ENCODE measurements around the gene PDZD2. TPM values are rescaled to one million over a fixed set of nuclear protein-coding genes. Genes with fewer than 3 reads are reported as not detected.

Gene PDZD2
- total RNA-seq, 2 donors from 2014 or later, result not detected

GRCh38 chr5:31894141-31894540 lies 255.2 kb downstream of the PDZD2 start:
- Mint-ChIP-seq H3K27me3 (peaks cover 0 to 2% of the 10 kb centered on the region in 2 donors), H3K4me3 (no peak overlapping the region), H3K27ac (no peak overlapping the region), H3K9me3 (no peaks in the 10 kb centered on the region), H3K4me1 (ENCODE audit: low read depth in 2 of 2) (no peaks in the 10 kb centered on the region), H3K36me3 (no peaks in the 10 kb centered on the region)
- no peak for ATAC-seq
- DNase-seq (ENCODE audit: low spot score), result no peak

GRCh38 chr5:31895199-31895820 lies 256.4 kb downstream of the PDZD2 start:
- Mint-ChIP-seq H3K4me3 (no peak overlapping the region), H3K4me1 (ENCODE audit: low read depth in 2 of 2) (no peaks in the 10 kb centered on the region), H3K27ac (no peak overlapping the region), H3K27me3 (peaks cover 0 to 2% of the 10 kb centered on the region in 2 donors), H3K36me3 (no peaks in the 10 kb centered on the region), H3K9me3 (no peaks in the 10 kb centered on the region)
- DNase-seq (ENCODE audit: low spot score) (no peak), ATAC-seq (no peak)

- H3K4me3 Mint-ChIP-seq, result no peak overlapping the region
- H3K4me1 Mint-ChIP-seq (ENCODE audit: low read depth in 2 of 2), result peaks cover 5 to 7% of the 10 kb centered on the region in 2 donors
- no peak overlapping the region for H3K27ac Mint-ChIP-seq
- H3K27me3 Mint-ChIP-seq, result peaks cover 6 to 7% of the 10 kb centered on the region in 2 donors
- ATAC-seq (no peak), DNase-seq (ENCODE audit: low spot score) (no peak)
- H3K36me3 Mint-ChIP-seq, result peaks cover 5% of the 10 kb centered on the region
- H3K9me3 Mint-ChIP-seq, result peaks cover 3% of the 10 kb centered on the region
Observed at GRCh38 chr5:31898036-31898632, 259.2 kb downstream of the PDZD2 start.

GRCh38 chr5:31900296-31900865 lies 261.4 kb downstream of the PDZD2 start:
- H3K4me1 Mint-ChIP-seq (ENCODE audit: low read depth in 2 of 2), result peaks cover 5 to 7% of the 10 kb centered on the region in 2 donors
- peaks cover 3% of the 10 kb centered on the region for H3K9me3 Mint-ChIP-seq
- H3K27me3 Mint-ChIP-seq, result peaks cover 7 to 8% of the 10 kb centered on the region in 2 donors
- no peak overlapping the region for H3K4me3 Mint-ChIP-seq
- peaks cover 5% of the 10 kb centered on the region for H3K36me3 Mint-ChIP-seq
- H3K27ac Mint-ChIP-seq, result no peak overlapping the region
- ATAC-seq (no peak), DNase-seq (ENCODE audit: low spot score) (no peak)

GRCh38 chr5:31901807-31902530 lies 263.0 kb downstream of the PDZD2 start:
- H3K4me1 Mint-ChIP-seq (ENCODE audit: low read depth in 2 of 2), result peaks cover 5 to 7% of the 10 kb centered on the region in 2 donors
- H3K27me3 Mint-ChIP-seq, result peaks cover 7 to 9% of the 10 kb centered on the region in 2 donors
- DNase-seq (ENCODE audit: low spot score) (no peak), ATAC-seq (no peak)
- peaks cover 5% of the 10 kb centered on the region for H3K36me3 Mint-ChIP-seq
- H3K4me3 Mint-ChIP-seq, result no peak overlapping the region
- H3K9me3 Mint-ChIP-seq, result peaks cover 3% of the 10 kb centered on the region
- no peak overlapping the region for H3K27ac Mint-ChIP-seq

GRCh38 chr5:31908396-31908795 lies 269.5 kb downstream of the PDZD2 start:
- Mint-ChIP-seq H3K36me3 (no peaks in the 10 kb centered on the region), H3K9me3 (no peaks in the 10 kb centered on the region), H3K27me3 (peaks cover 0 to 3% of the 10 kb centered on the region in 2 donors), H3K4me1 (ENCODE audit: low read depth in 2 of 2) (no peaks in the 10 kb centered on the region), H3K27ac (no peak overlapping the region), H3K4me3 (no peak overlapping the region)
- peak in 1 of 2 donors; percentile 9 for ATAC-seq
- DNase-seq (ENCODE audit: low spot score), result no peak

GRCh38 chr5:31909073-31909472 lies 270.1 kb downstream of the PDZD2 start:
- H3K4me3 Mint-ChIP-seq, result no peak overlapping the region
- ATAC-seq, result no peak
- H3K27me3 Mint-ChIP-seq, result peaks cover 0 to 3% of the 10 kb centered on the region in 2 donors

GRCh38 chr5:31911291-31912265 lies 272.6 kb downstream of the PDZD2 start:
- Mint-ChIP-seq H3K4me1 (ENCODE audit: low read depth in 2 of 2) (no peaks in the 10 kb centered on the region), H3K27me3 (no peaks in the 10 kb centered on the region), H3K4me3 (no peak overlapping the region), H3K36me3 (no peaks in the 10 kb centered on the region), H3K9me3 (no peaks in the 10 kb centered on the region), H3K27ac (no peak overlapping the region)
- ATAC-seq (peak in 1 of 2 donors; percentile 21), DNase-seq (ENCODE audit: low spot score) (no peak)

More at GRCh38 chr5:31909073-31909472, 270.1 kb downstream of the PDZD2 start:
- no peaks in the 10 kb centered on the region for H3K9me3 Mint-ChIP-seq
- H3K27ac Mint-ChIP-seq, result no peak overlapping the region
- H3K4me1 Mint-ChIP-seq (ENCODE audit: low read depth in 2 of 2), result no peaks in the 10 kb centered on the region
- no peaks in the 10 kb centered on the region for H3K36me3 Mint-ChIP-seq
- DNase-seq (ENCODE audit: low spot score), result no peak

- H3K27me3 Mint-ChIP-seq, result no peaks in the 10 kb centered on the region
- H3K4me3 Mint-ChIP-seq, result no peak overlapping the region
- no peaks in the 10 kb centered on the region for H3K36me3 Mint-ChIP-seq
- no peak overlapping the region for H3K27ac Mint-ChIP-seq
- DNase-seq (ENCODE audit: low spot score) (no peak), ATAC-seq (no peak)
- H3K4me1 Mint-ChIP-seq (ENCODE audit: low read depth in 2 of 2), result no peaks in the 10 kb centered on the region
- H3K9me3 Mint-ChIP-seq, result no peaks in the 10 kb centered on the region
Observed at GRCh38 chr5:31913808-31914207, 274.9 kb downstream of the PDZD2 start.

GRCh38 chr5:31916327-31916726 lies 277.4 kb downstream of the PDZD2 start:
- H3K4me1 Mint-ChIP-seq (ENCODE audit: low read depth in 2 of 2), result no peaks in the 10 kb centered on the region
- H3K36me3 Mint-ChIP-seq, result no peaks in the 10 kb centered on the region
- H3K4me3 Mint-ChIP-seq, result no peak overlapping the region
- H3K27me3 Mint-ChIP-seq, result no peaks in the 10 kb centered on the region
- no peak overlapping the region for H3K27ac Mint-ChIP-seq
- no peaks in the 10 kb centered on the region for H3K9me3 Mint-ChIP-seq
- no peak for DNase-seq (ENCODE audit: low spot score)
- ATAC-seq, result no peak

- Mint-ChIP-seq H3K36me3 (no peaks in the 10 kb centered on the region), H3K4me1 (ENCODE audit: low read depth in 2 of 2) (no peaks in the 10 kb centered on the region), H3K27ac (no peak overlapping the region), H3K27me3 (peaks cover 0 to 7% of the 10 kb centered on the region in 2 donors), H3K9me3 (no peaks in the 10 kb centered on the region), H3K4me3 (no peak overlapping the region)
- ATAC-seq (no peak), DNase-seq (ENCODE audit: low spot score) (no peak)
Observed at GRCh38 chr5:31918739-31919138, 279.8 kb downstream of the PDZD2 start.

GRCh38 chr5:31921852-31922305 lies 282.9 kb downstream of the PDZD2 start:
- Mint-ChIP-seq H3K4me1 (ENCODE audit: low read depth in 2 of 2) (no peaks in the 10 kb centered on the region), H3K27me3 (peaks cover 0 to 7% of the 10 kb centered on the region in 2 donors), H3K27ac (no peak overlapping the region), H3K4me3 (no peak overlapping the region), H3K36me3 (no peaks in the 10 kb centered on the region), H3K9me3 (no peaks in the 10 kb centered on the region)
- DNase-seq (ENCODE audit: low spot score) (no peak), ATAC-seq (no peak)

GRCh38 chr5:31924005-31924404 lies 285.1 kb downstream of the PDZD2 start:
- Mint-ChIP-seq H3K36me3 (no peaks in the 10 kb centered on the region), H3K4me3 (no peak overlapping the region), H3K4me1 (ENCODE audit: low read depth in 2 of 2) (no peaks in the 10 kb centered on the region), H3K9me3 (no peaks in the 10 kb centered on the region), H3K27me3 (peaks cover 0 to 7% of the 10 kb centered on the region in 2 donors), H3K27ac (no peak overlapping the region)
- DNase-seq (ENCODE audit: low spot score) (no peak), ATAC-seq (no peak)

All from natural killer cell treated with Interleukin-12 subunit alpha and Interleukin-12 subunit beta and Interleukin-15 and Interleukin-18, amount 100 ng/mL, for 72 hours (primary cell).